ENCODE results near the gene INMT.

DNA sequence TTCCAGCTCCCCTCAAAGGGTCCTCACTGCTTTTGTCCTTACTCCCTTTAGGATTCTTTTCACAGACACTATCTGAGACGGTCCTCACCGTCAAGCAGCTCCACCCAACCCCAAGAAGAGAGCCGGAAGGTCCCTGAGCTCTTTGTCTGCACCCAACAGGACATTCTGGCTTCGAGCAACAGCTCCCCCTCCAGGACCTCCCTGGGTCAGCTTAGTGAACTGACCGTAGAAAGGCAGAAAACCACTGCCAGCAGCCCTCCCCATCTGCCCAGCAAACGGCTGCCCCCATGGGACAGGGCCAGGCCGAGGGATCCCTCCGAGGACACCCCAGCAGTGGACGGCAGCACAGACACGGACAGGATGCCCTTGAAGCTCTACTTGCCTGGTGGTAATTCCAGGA is 39.2 kb downstream of the INMT start:
- TF ChIP-seq EZH2phosphoT487 (IDR thresholded peaks at IDR 0.05; ENCODE audit: insufficient read depth, low read depth) = no peak
- no peak for TF ChIP-seq EZH2 (IDR thresholded peaks at IDR 0.05; ENCODE audit: insufficient read depth, poor library complexity, severe bottlenecking)

Measured in GM23248 (cell line).